HUDEP-2 (cell line): Measurements from ENCODE around the gene NCOA5.
A peak's percentile ranks its signal among the peaks of the same experiment; 100 is the strongest.

Source experiments
- DNase-seq, 76 experiments: peaks; one replicate each; lab custom pipeline; 2025; ENCODE audit not compliant: unreplicated experiment in 76 of 76; lab: John Stamatoyannopoulos, UW

Gene NCOA5

GRCh38 chr20:46046588-46047310 lies 43.0 kb downstream of the NCOA5 start:
- DNase-seq: no peak

- no peak for DNase-seq
Observed at GRCh38 chr20:46044896-46045295, 44.9 kb downstream of the NCOA5 start.

GRCh38 chr20:46043556-46043955 lies 46.2 kb downstream of the NCOA5 start:
- no peak for DNase-seq

GRCh38 chr20:46040902-46041535 lies 48.7 kb downstream of the NCOA5 start:
- DNase-seq: peak in 39 of 76 experiments; percentile 6 to 67 (median 30)

- no peak for DNase-seq
Observed at GRCh38 chr20:46037036-46037435, 52.7 kb downstream of the NCOA5 start.

GRCh38 chr20:46036370-46036769 lies 53.4 kb downstream of the NCOA5 start:
- DNase-seq: no peak

GRCh38 chr20:46035713-46036112 lies 54.0 kb downstream of the NCOA5 start:
- DNase-seq: no peak

- no peak for DNase-seq
Observed at GRCh38 chr20:46035253-46035652, 54.5 kb downstream of the NCOA5 start.

GRCh38 chr20:46034039-46034438 lies 55.7 kb downstream of the NCOA5 start:
- DNase-seq: no peak

GRCh38 chr20:46031701-46032254 lies 58.0 kb downstream of the NCOA5 start:
- no peak for DNase-seq

- no peak for DNase-seq
Observed at GRCh38 chr20:46031014-46031569, 58.7 kb downstream of the NCOA5 start.

GRCh38 chr20:46030284-46031013 lies 59.3 kb downstream of the NCOA5 start:
- no peak for DNase-seq

GRCh38 chr20:46028772-46029371 lies 60.9 kb downstream of the NCOA5 start, which contains the start of gene SLC12A5:
Gene SLC12A5, plus strand, starts transcription at chr20:46029215. Its CDS starts 130 bp downstream, at chr20:46029345.
- DNase-seq: no peak

- no peak for DNase-seq
Observed at GRCh38 chr20:46028110-46028509, 61.7 kb downstream of the NCOA5 start.

- peak in 30 of 76 experiments; percentile 4 to 57 (median 20) for DNase-seq
Observed at GRCh38 chr20:46027245-46027853, 62.4 kb downstream of the NCOA5 start.

- no peak for DNase-seq
Observed at GRCh38 chr20:46025376-46025783, 64.4 kb downstream of the NCOA5 start.

GRCh38 chr20:46023999-46024398 lies 65.8 kb downstream of the NCOA5 start:
- no peak for DNase-seq

GRCh38 chr20:46023148-46023484 lies 66.6 kb downstream of the NCOA5 start:
- no peak for DNase-seq

- peak in 44 of 76 experiments; percentile 3 to 69 (median 39) for DNase-seq
Observed at GRCh38 chr20:46022411-46023147, 67.2 kb downstream of the NCOA5 start.
